Mammary microvascular endothelial cell (primary cell): Measurements from ENCODE around the gene PCDHGA10. TPM values are rescaled to one million over a fixed set of nuclear protein-coding genes. Genes with fewer than 3 reads are reported as not detected.

Source experiments
- total RNA-seq: library from RNA; depleted of rRNA; stranded (reverse); fragments of >200 nt; gene quantifications from 2 replicates; pipeline ENCODE4 v1.2.3, GENCODE V29; 2015

Gene PCDHGA10
- total RNA-seq = 1.7 and 2.6 TPM in 2 replicates

GRCh38 chr5:141412854-141413539 is at the start of gene PCDHGA10:
Gene PCDHGA10, plus strand, starts transcription at chr5:141412987. Its CDS starts 189 bp downstream, at chr5:141413176.

GRCh38 chr5:141363952-141364660 is 48.7 kb upstream of the PCDHGA10 start, which contains the start of gene PCDHGA5:
Gene PCDHGA5, plus strand, starts transcription at chr5:141364162. Its CDS starts 169 bp downstream, at chr5:141364331.

GRCh38 chr5:141369994-141370848 is 42.6 kb upstream of the PCDHGA10 start, which contains the start of gene PCDHGB3:
Gene PCDHGB3, plus strand, starts transcription at chr5:141370242. Its CDS starts 153 bp downstream, at chr5:141370395.

GRCh38 chr5:141373673-141374317 is 39.0 kb upstream of the PCDHGA10 start, which contains the start of gene PCDHGA6:
Gene PCDHGA6, plus strand, starts transcription at chr5:141373891. Its CDS starts 193 bp downstream, at chr5:141374084.

GRCh38 chr5:141382469-141383294 is 30.1 kb upstream of the PCDHGA10 start, which contains the start of gene PCDHGA7:
Gene PCDHGA7, plus strand, starts transcription at chr5:141382742. Its CDS starts 158 bp downstream, at chr5:141382900.

GRCh38 chr5:141387557-141388311 is 25.1 kb upstream of the PCDHGA10 start, which contains the start of gene PCDHGB4:
Gene PCDHGB4, plus strand, starts transcription at chr5:141387698. Its CDS starts 187 bp downstream, at chr5:141387885.

GRCh38 chr5:141392429-141393198 is 20.2 kb upstream of the PCDHGA10 start, which contains the start of gene PCDHGA8:
Gene PCDHGA8, plus strand, starts transcription at chr5:141392633. Its CDS starts 181 bp downstream, at chr5:141392814.

GRCh38 chr5:141397756-141398551 is 14.8 kb upstream of the PCDHGA10 start, which contains the start of gene PCDHGB5:
Gene PCDHGB5, plus strand, starts transcription at chr5:141397947. Its CDS starts 181 bp downstream, at chr5:141398128.

GRCh38 chr5:141402553-141403243 is 10.1 kb upstream of the PCDHGA10 start, which contains the start of gene PCDHGA9:
Gene PCDHGA9, plus strand, starts transcription at chr5:141402778. Its CDS starts 175 bp downstream, at chr5:141402953.

GRCh38 chr5:141407790-141408505 is 4.8 kb upstream of the PCDHGA10 start, which contains the start of gene PCDHGB6:
Gene PCDHGB6, plus strand, starts transcription at chr5:141408021. Its CDS starts 182 bp downstream, at chr5:141408203.

GRCh38 chr5:141417494-141418172 is 4.8 kb downstream of the PCDHGA10 start, which contains the start of gene PCDHGB7:
Gene PCDHGB7, plus strand, starts transcription at chr5:141417677. Its CDS starts 183 bp downstream, at chr5:141417860.

GRCh38 chr5:141420855-141421488 is 8.2 kb downstream of the PCDHGA10 start, which contains the start of gene PCDHGA11:
Gene PCDHGA11, plus strand, starts transcription at chr5:141421051. Its CDS starts 177 bp downstream, at chr5:141421228.

GRCh38 chr5:141430332-141431113 is 17.7 kb downstream of the PCDHGA10 start, which contains the start of gene PCDHGA12:
Gene PCDHGA12, plus strand, starts transcription at chr5:141430507. Its CDS starts 253 bp downstream, at chr5:141430760.

